HG03060 (cell line): ENCODE measurements around the gene ABCA1.
"Not testable (repeated sequence)": the region's sequence is repeated elsewhere in the genome, so short reads cannot be mapped to it uniquely, and the experiment has no call there.

Experiments
- ATAC-seq: cut with Tn5 transposase; IDR thresholded peaks from one replicate; pipeline ENCODE4 v1.9.1; 2021; ENCODE audit warnings: low read depth, moderate number of reproducible peaks; ENCODE audit not compliant: unreplicated experiment

The ABCA1 gene

GRCh38 chr9:104906441-104907277 lies 21.3 kb downstream of the ABCA1 start:
- ATAC-seq: no peak

DNA sequence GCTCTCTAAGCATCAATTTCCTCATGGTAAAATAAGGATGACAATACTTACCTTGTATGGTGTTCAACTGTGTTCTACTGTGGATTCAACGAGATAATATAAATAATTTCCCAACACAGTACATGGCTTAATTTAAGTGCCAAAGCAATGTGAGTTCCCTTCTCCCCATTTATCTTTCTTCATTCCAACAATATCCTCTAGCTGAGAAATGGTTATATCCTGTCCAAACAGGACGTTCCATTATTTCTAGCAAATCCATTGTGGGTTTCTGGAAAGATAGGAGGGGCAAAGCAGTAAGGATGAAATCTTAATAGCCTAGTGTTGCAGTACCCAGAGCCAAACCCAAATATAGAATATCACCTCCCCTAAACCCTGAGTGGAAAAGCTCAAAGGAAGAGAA lies 22.0 kb downstream of the ABCA1 start:
- ATAC-seq: no peak

GRCh38 chr9:104905153-104905901 lies 22.6 kb downstream of the ABCA1 start:
- ATAC-seq: no peak

DNA sequence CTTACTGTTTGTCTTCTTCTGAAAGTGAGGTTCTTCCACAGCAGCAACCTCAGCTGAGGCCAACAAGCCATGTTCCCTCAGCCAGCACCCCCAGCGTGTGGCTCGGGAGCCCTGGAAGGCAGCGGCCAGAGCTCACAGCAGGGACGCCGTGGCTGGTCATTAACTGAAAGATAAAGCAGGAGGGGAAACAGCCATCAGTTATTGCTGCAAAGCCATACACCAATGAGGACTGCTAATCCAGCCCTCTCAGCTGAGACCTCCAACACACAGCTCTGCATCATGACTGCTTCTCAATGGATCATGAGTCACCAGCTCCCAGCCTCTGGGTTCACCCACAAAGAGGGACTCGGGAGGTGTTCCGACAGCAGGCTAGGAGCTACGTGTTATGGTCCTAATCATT lies 24.3 kb downstream of the ABCA1 start:
- no peak for ATAC-seq

GRCh38 chr9:104900871-104901270 lies 27.1 kb downstream of the ABCA1 start:
- ATAC-seq: no peak

DNA sequence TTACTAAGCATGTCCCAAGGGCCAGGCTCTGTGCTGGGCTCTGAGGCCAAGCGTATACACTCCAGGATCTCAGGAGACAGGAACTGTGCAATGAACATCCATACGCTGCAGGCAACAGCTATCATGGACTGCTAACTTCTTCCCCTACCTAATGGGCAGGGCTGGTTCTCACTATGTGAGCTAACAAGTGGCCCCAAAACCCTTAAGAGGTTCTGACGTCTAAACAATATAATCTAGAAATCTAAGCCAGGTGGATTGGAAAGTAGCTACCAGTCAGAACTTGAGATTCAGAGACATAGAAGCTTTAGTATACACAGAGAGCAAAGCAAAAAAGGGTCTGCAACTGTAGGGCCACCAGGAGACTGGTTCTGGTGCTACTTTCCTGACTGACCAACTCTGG lies 27.6 kb downstream of the ABCA1 start:
- ATAC-seq: no peak

DNA sequence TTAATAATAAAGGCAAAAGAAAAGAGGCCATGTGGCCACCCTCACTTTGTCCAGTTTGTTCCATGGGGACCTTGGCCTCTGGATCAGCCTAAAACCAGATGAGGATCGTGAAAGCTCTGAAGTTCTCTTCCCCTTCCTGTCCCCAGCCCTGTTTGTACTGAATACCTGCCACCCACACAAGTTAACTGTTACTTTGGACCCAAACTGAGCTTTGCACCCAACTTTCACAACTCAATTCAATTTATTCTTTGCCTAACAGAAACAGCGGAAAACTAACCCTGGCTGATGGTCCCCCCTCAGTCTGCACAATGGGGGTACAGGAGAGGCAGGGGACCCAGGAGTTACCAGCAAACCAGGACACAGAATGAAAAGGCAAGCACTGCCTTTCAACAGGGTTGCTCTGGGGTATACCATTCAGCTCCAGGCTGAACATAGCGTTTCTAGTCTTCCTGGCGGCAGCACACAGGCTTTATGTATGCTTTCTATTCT lies 28.2 kb downstream of the ABCA1 start:
- ATAC-seq: no peak

- not testable (repeated sequence) for ATAC-seq
Measured at GRCh38 chr9:104898376-104898775, 29.6 kb downstream of the ABCA1 start.

GRCh38 chr9:104896131-104896530 lies 31.8 kb downstream of the ABCA1 start:
- ATAC-seq: no peak

DNA sequence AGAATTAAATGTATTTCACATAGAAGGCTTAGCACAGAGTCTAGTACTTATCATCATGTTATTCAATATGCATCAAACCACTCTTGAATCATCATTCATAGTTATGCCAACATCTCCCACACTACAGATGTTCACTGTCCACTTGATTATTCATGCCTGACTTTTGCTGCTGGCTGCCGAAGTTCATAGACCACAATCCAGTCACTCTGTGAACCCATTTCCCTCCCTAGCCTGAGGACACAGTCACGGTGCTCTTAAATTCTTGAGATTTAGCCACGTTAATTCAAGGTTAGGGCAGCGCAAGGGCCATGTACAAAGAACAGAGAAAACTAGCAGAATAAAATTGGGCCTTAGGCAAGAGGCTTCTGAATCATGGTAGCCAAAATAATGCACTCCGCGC lies 32.4 kb downstream of the ABCA1 start:
- ATAC-seq: no peak

DNA sequence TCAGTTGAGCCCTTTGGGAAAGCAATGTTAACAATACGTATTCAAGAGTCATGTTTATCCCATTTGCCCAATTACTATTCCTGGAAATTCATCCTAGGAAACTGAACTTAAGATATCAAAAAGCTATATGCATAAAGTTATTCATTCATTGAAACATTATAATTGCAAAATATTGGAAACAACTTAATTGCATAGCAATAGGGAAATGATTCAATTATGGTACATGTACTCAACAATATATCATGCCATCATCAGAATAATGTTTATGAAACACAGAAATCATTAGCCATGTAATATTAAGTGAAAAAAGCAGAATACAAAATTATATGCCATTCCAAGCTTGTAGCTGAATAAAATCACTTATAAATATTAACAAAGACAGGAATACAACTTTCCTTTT lies 35.3 kb downstream of the ABCA1 start:
- ATAC-seq: no peak

GRCh38 chr9:104890433-104890770 lies 37.6 kb downstream of the ABCA1 start:
- ATAC-seq: no peak

- no peak for ATAC-seq
Measured at GRCh38 chr9:104885818-104886709, 41.9 kb downstream of the ABCA1 start.

- no peak for ATAC-seq
Measured at GRCh38 chr9:104883169-104883568, 44.8 kb downstream of the ABCA1 start.

GRCh38 chr9:104882566-104882965 lies 45.4 kb downstream of the ABCA1 start:
- no peak for ATAC-seq

DNA sequence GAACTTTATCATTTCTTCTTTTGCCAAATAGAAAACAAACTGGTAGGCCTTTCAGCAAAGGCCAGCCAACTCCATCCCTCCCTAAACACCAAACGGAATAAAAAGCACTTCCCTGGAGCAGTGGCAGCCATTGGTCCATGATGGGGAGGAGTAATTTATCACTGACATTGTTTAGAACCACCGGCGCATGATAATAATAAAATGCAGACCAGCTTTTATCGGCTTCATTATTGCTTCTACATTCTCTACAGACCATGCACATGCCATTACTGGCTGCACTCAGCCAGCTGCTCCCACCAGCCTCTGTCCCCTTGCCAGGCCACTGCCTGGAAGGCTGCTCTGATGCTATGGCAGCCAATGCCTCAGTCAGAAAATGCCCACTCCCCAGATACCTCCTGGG lies 45.9 kb downstream of the ABCA1 start:
- no peak for ATAC-seq

DNA sequence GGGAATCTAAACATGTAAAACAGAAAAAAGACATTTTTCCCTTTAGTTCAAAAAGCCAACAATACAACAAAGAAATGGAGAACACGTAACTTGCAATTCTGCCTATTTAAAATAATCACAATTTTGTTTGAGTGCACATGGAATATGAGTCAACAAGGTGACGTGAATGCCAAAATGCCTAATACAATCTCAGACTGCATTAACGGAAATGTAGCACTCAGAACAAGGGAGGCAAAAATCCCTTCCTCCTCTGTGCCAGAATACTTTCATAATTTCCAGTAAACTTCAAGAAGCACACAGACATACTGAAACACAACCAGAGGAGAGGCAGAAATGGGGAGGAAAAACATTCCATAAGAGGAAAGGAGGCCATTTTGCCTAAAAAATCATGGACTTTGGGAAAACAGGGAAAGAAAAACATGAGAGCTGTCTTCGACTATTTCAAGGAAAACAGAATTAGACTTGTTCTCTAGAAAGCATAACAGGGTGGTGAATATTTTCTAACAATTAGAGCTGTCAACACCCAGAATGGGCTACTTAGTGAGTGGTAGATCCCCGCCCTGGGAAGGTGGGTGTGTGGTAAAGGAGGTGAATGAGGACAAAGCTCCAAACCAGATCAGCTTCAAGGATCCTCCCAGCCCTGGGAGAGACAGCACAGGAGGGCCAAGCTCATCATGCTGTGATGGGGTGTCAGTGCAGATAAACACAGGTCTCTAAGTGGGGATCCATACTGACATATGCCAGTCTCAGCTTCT lies 48.2 kb downstream of the ABCA1 start:
- ATAC-seq: no peak

- no peak for ATAC-seq
Measured at GRCh38 chr9:104876587-104876986, 51.4 kb downstream of the ABCA1 start.

- no peak for ATAC-seq
Measured at GRCh38 chr9:104875897-104876296, 52.1 kb downstream of the ABCA1 start.

DNA sequence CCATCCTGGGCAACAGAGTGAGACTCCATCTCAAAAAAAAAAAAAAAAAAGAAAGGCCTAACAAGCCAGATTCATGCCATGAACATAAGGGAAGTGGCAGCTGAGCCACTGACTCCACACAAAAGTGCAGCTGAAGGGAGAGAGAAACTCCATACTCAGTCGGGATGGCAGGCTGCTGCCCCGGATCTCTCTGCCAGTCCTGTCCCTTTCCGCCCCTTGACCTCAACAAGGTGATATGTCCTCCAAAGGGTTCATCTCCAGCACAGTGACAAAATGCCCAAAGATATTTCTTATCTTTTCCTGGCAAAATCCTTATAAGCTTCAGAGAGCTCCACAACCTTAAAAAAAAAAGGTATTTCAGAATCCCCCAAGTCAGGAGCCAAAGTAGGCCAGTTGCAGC lies 52.6 kb downstream of the ABCA1 start:
- ATAC-seq: no peak
